Right kidney (tissue), 1 donor: ENCODE results near the gene MTG1.
"Not testable (repeated sequence)": the region's sequence is repeated elsewhere in the genome, so short reads cannot be mapped to it uniquely, and the experiment has no call there.

Experiments used
- DNase-seq: peaks from one replicate; pipeline ENCODE4 v3.0.0-alpha.2; 2016

The MTG1 gene

GRCh38 chr10:133424102-133424501, 30.1 kb downstream of the MTG1 start:
- not testable (repeated sequence) for DNase-seq

DNA sequence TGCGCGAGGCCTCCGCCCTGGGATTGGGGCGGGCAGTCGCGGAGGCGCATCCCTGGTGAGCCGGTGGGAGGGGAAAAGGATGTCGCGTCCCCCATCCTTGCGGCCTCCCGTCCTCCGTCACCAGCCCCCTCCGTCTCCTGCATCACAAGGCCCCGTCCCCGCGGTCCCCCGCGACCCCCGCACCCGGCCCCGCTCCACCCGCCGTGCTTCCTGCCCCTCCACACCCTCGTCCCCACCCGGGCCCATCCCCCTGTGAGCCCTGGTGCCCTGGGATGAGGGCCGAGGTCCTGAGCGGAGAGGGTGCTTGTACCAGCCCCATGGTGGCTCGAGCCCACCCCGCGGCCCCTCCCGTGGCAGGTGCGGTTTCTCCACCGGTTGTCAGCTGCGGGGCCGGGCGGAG, 30.6 kb downstream of the MTG1 start, which contains the start of gene SPRN:
Gene SPRN, minus strand, starts transcription at position 25 of the 400 bp plus-strand sequence. CDS start 944 bp downstream, outside the sequence.
- DNase-seq = not testable (repeated sequence)

DNA sequence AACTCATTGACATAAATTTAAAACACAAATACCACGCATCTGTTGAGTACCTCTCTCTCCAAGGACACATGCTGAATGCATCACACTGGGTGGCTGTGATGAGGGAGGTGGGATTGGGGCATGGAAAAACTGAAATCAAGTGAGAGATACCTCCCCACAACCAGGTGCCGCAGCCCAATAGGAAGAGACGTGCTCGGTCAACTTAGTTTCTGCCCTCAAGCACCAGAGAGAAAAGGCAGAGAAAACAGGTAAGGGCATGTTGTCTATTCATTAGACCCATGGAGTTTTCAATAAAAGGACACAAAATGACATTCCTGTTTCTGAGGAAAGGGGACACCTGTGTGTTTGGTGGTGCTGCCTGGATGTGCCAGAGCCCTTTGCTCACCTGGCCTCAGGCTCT, 35.6 kb downstream of the MTG1 start:
- not testable (repeated sequence) for DNase-seq

GRCh38 chr10:133431888-133432613, 38.1 kb downstream of the MTG1 start:
- DNase-seq = not testable (repeated sequence)

GRCh38 chr10:133432789-133433188, 38.8 kb downstream of the MTG1 start:
- not testable (repeated sequence) for DNase-seq

GRCh38 chr10:133438711-133439273, 44.8 kb downstream of the MTG1 start:
- no peak for DNase-seq

GRCh38 chr10:133439517-133440461, 45.8 kb downstream of the MTG1 start:
- no peak for DNase-seq

GRCh38 chr10:133440633-133441285, 46.8 kb downstream of the MTG1 start:
- no peak for DNase-seq

DNA sequence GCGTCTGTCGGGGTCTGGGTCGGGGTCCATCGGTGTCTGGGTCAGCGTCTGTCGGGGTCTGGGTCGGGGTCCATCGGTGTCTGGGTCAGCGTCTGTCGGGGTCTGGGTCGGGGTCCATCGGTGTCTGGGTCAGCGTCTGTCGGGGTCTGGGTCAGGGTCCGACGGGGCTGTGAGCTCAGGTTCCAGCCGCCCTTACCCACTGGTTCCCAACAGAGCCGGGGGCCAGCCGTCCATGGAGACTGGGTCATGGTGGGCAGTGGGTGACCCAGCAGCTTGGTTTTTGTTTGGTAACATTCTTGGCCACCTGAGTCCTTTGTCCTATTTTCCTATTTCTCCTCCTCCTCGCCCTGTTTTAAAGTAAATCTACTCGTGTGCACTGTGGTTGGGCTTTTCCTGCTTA, 47.4 kb downstream of the MTG1 start:
- DNase-seq = not testable (repeated sequence)

- no peak for DNase-seq
Measured at GRCh38 chr10:133441780-133442179, 47.8 kb downstream of the MTG1 start.

GRCh38 chr10:133442191-133442966, 48.4 kb downstream of the MTG1 start:
- no peak for DNase-seq

- DNase-seq = no peak
Measured at GRCh38 chr10:133442967-133443924, 49.3 kb downstream of the MTG1 start.

GRCh38 chr10:133444342-133445267, 50.6 kb downstream of the MTG1 start:
- no peak for DNase-seq

DNA sequence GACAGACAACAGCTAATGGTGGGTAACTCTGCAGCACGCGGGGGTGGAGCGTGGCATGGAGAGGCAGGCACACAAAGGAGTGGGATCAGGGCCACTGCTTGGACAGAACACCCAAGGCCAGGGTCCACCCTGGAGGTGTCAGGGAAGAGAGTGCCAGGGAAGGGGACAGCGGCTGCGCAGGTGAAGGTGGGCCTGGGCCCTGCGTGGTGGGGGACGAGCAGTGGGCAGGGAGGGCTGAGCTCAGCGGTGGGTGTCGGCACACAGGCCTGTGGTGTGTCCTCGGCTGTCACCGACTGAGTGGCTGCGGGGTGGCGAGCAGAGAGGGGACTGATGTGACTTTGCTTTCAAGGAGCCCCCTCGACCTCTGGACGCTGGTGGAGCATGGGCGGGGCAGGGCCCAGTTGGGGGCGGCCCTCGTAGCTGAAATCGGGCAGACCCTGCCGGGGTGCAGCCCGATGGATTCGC, 51.3 kb downstream of the MTG1 start:
- DNase-seq = no peak

DNA sequence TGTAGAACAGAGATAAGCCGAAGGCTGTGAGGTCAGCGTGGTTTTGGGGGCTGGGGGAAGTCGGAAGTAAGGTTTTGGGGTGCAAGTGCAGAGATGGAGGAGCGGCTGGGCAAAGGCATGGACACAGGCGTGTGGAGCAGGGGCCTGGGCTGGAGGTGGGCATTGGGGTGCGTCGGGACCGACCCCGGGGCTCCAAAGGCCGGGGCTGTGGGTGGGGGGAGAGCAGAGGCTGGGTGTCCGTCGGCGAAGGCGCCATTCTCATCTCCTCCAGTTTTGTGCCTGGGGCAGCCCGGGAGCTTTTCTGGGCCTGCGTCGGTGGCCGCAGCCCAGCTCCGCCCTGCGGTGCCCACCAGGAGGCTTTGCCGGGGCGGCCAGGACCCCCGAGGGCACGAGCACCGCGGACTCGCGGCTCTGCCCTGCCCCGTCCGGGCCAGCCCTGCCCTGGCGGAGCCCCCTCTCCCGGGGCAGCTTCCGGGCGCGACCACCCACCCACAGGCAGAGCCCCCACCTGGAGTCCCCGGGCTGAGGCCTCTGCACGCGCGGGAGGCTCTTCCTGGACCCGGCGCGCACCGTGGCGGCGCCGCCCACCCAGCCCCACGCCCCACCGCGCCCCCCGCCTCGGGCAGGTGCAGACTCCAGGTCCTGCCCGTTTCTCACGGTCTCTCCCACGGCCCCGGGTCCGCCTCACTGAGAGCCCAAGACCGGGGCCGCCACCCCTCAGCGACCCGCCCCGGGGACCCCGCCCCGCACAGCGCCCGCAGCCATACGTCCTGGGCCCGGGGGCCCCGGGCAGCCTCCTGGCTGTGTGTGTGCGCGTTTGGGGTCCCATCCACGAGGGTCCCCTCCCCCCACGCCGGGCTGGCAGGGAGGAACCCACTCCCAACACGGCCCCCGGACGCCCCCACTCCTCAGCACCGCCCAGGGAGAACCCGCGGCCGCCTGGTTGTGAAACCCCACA, 52.1 kb downstream of the MTG1 start:
- DNase-seq = no peak

GRCh38 chr10:133446979-133447378, 53.0 kb downstream of the MTG1 start:
- DNase-seq = no peak

- DNase-seq = no peak
Measured at GRCh38 chr10:133448120-133448519, 54.2 kb downstream of the MTG1 start.

DNA sequence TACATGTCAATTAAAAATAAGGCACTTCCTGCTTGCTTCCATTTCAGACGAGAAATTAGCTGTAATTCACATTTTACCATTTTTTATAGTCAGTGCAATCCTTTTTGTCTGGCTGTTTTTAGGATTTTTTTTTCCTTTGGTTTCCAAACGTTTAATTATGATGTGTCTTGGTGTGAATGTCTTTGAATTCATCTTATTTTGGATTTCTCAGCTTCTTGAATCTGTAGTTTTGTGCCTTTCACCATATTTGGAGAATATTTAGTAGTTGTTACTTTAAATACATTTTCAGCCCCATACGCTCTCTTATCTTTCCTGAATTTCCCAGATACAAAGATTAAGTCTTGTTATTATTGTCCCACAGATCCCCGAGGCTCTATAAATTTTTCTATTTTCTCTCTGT, 57.4 kb downstream of the MTG1 start:
- no peak for DNase-seq
